ENCODE measurements around the gene ECE1. TPM values are rescaled to one million over a fixed set of nuclear protein-coding genes. Genes with fewer than 3 reads are reported as not detected.

The ECE1 gene
- total and polyA plus RNA-seq, 9 of the 15 experiments (the other 6 are each of a cell fraction or from before 2014, with no cell fraction given): 0.56 to 34.8 (median 11.0) TPM

DNA sequence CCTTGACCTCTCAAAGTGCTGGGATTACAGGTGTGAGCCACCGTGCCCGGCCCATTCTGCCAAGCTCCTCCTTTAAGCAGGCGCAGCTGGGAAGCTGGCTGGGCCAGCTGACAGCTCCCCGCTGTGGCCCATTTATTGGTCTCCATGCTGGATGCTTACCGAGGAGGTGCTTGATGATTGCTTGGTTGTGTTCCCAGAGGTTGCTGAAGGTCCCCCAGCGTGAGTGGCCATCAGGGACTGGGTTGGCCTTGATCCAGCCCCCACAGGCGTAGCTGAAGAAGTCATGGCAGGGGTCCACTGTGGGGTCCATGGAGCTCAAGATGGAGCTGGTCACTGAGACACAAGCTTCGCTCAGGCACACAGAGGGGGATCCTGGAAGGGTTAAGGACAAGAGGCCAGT lies 17.7 kb downstream of the ECE1 start:
- no TSS peak for BruUV-seq (replicated peaks)
- H3K36me3 ChIP-seq (ENCODE audit: control insufficient read depth, insufficient read depth, low read length): peaks cover 2% of the 10 kb centered on the region; the same call in 1 of the 3 replicates
- in situ Hi-C loops (cut with MboI): no loop called here

More for the DNA sequence above, 17.7 kb downstream of the ECE1 start:
- Histone ChIP-seq H4K20me1 (replicated peaks; ENCODE audit: control insufficient read depth, insufficient read depth, low read length) (peaks cover 14% of the 10 kb centered on the region), H2AFZ (ENCODE audit: low read depth, low read length) (no peak overlapping the region), H3K27me3 (ENCODE audit: control insufficient read depth in 2 of 2, insufficient read depth in 2 of 2, low read length in 2 of 2) (no peaks in the 10 kb centered on the region; a peak in 1 of 5 replicates), H3K4me1 (replicated peaks in 1 of 2; ENCODE audit: control insufficient read depth in 2 of 2, insufficient read depth in 2 of 2, low read length in 2 of 2) (peaks cover 12 to 18% of the 10 kb centered on the region in 2 experiments; a peak in 4 of 5 replicates), H3K27ac (ENCODE audit: extremely low read depth, low read depth, low read length) (no peak overlapping the region), H3K9me3 (replicated peaks; ENCODE audit: control insufficient read depth, insufficient read depth, low read depth, low read length) (no peaks in the 10 kb centered on the region; the same call in 1 of the 2 replicates), H3K4me2 (ENCODE audit: insufficient read depth, low read length) (no peak overlapping the region), H3K4me3 (no peak overlapping the region), H3K9me1 (ENCODE audit: control insufficient read depth, insufficient read depth, low read length) (no peaks in the 10 kb centered on the region), H3K79me2 (ENCODE audit: control insufficient read depth, insufficient read depth, low read length) (no peaks in the 10 kb centered on the region), H3K9ac (ENCODE audit: insufficient read depth in 1 of 2, low read depth in 2 of 2, low read length in 2 of 2) (no peak overlapping the region)
- intact Hi-C loops (cut with micrococcal nuclease): no loop called here
- DNase-seq (ENCODE audit: extremely low read depth in 1 of 4, low spot score in 3 of 4): no peak
- 72% methylated on average over 8 of the region's 8 CpGs for WGBS (ENCODE audit: insufficient coverage, low coverage, missing lambda C conversion rate)
- ChIA-PET CTCF (ENCODE audit: low intra/inter-chr PET ratio) (no interaction called here), POLR2A (interaction anchor here (0.7 to 3.3 kb wide), 4 partner anchors 11 to 215 kb away, joined by 4 to 14 read pairs (median 5); no protein-coding TSS in a partner anchor)
- no peak for ATAC-seq
- no peak for FAIRE-seq
- TF ChIP-seq ESRRA (IDR thresholded peaks at IDR 0.05; ENCODE audit: borderline replicate concordance, low read depth) (no peak), TBP (optimal IDR thresholded peaks at IDR 0.05; ENCODE audit: low read depth, low read length) (no peak), NCOA2 (IDR thresholded peaks at IDR 0.05; ENCODE audit: partially characterized antibody in 2 of 2) (no peak), ELF1 (tag; IDR thresholded peaks at IDR 0.05) (no peak), MCM5 (IDR thresholded peaks at IDR 0.05; ENCODE audit: low read depth) (no peak), BCOR (IDR thresholded peaks at IDR 0.05) (no peak), TCFL5 (CRISPR knock-in tag; conservative IDR thresholded peaks at IDR 0.05) (no peak), U2AF1 (optimal IDR thresholded peaks at IDR 0.05; ENCODE audit: low read depth, low read length) (no peak), ZNF311 (CRISPR knock-in tag; IDR thresholded peaks at IDR 0.05) (no peak)
- TF ChIP-seq, protein P1, sequence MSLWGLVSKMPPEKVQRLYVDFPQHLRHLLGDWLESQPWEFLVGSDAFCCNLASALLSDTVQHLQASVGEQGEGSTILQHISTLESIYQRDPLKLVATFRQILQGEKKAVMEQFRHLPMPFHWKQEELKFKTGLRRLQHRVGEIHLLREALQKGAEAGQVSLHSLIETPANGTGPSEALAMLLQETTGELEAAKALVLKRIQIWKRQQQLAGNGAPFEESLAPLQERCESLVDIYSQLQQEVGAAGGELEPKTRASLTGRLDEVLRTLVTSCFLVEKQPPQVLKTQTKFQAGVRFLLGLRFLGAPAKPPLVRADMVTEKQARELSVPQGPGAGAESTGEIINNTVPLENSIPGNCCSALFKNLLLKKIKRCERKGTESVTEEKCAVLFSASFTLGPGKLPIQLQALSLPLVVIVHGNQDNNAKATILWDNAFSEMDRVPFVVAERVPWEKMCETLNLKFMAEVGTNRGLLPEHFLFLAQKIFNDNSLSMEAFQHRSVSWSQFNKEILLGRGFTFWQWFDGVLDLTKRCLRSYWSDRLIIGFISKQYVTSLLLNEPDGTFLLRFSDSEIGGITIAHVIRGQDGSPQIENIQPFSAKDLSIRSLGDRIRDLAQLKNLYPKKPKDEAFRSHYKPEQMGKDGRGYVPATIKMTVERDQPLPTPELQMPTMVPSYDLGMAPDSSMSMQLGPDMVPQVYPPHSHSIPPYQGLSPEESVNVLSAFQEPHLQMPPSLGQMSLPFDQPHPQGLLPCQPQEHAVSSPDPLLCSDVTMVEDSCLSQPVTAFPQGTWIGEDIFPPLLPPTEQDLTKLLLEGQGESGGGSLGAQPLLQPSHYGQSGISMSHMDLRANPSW (CRISPR knock-in tag; IDR thresholded peaks at IDR 0.05): no peak
- TF ChIP-seq, protein P2, sequence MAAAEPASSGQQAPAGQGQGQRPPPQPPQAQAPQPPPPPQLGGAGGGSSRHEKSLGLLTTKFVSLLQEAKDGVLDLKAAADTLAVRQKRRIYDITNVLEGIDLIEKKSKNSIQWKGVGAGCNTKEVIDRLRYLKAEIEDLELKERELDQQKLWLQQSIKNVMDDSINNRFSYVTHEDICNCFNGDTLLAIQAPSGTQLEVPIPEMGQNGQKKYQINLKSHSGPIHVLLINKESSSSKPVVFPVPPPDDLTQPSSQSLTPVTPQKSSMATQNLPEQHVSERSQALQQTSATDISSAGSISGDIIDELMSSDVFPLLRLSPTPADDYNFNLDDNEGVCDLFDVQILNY (CRISPR knock-in tag; IDR thresholded peaks at IDR 0.05): no peak
